K562 (cell line): ENCODE data around the gene PHLDB2. TPM values are rescaled to one million over a fixed set of nuclear protein-coding genes. Genes with fewer than 3 reads are reported as not detected.

Experiments
- ATAC-seq: fragments of 200-7000 bp; cut with Tn5 transposase; 3 replicates; pipeline ENCODE4 v1.9.1; 2020; ENCODE audit warnings: moderate library complexity
- BruUV-seq: library from RNA; stranded (reverse); fragments of 400-500 nt; replicated peaks from 2 replicates; lab custom pipeline; 2021; lab: Mats Ljungman, UMichigan
- CTCF ChIA-PET: fragments of 300-600 bp; formaldehyde crosslinking; extraction: SDS; loops from one replicate; lab custom pipeline; 2021; ENCODE audit warnings: low intra/inter-chr PET ratio; lab: Yijun Ruan, JAX
- POLR2A ChIA-PET: fragments of 300-600, 350-650 bp; sonication (Branson Sonifier 250); formaldehyde crosslinking; extraction: SDS; loops from one replicate; lab custom pipeline; 2021; ENCODE audit warnings: antibody characterized with exemption, inconsistent platforms; lab: Yijun Ruan, JAX
- DNase-seq, 4 experiments: peaks; one replicate each; pipeline versions ENCODE4 v3.0.0 to v3.0.0-alpha.2; 2011 to 2018; ENCODE audit warnings: low spot score in 3 of 4, mixed read lengths in 3 of 4; ENCODE audit errors: extremely low read depth in 1 of 4
- FAIRE-seq: peaks from 2 replicates; lab custom pipeline; 2011; peaks lifted over from hg19 to GRCh38; lab: Jason Lieb, UNC
- H2AFZ ChIP-seq: 2 replicates; pipeline ENCODE4 v1.6.0; 2011; ENCODE audit warnings: low read depth, low read length, control low read depth, inconsistent platforms
- H3K27ac ChIP-seq: fragments of 200-600 bp; 3 replicates; pipeline ENCODE4 v1.8.0; 2011; ENCODE audit warnings: low read depth, mild to moderate bottlenecking, control low read depth, inconsistent platforms, low read length, moderate library complexity, mixed read lengths; ENCODE audit errors: extremely low read depth
- H3K27me3 ChIP-seq, 2 experiments: fragments of 300-600 bp in 1 of 2; 2 replicates in 1 of 2; 3 replicates in 1 of 2; pipeline versions ENCODE4 v1.6.0 to v1.8.0; 2011; ENCODE audit warnings: inconsistent platforms in 2 of 2, low read length in 2 of 2, mild to moderate bottlenecking in 1 of 2, mixed read lengths in 1 of 2, moderate library complexity in 1 of 2; ENCODE audit not compliant: control insufficient read depth in 2 of 2, insufficient read depth in 2 of 2
- H3K36me3 ChIP-seq: fragments of 300-600 bp; 3 replicates; pipeline ENCODE4 v1.8.0; 2011; ENCODE audit warnings: mild to moderate bottlenecking, low read length, inconsistent platforms; ENCODE audit not compliant: control insufficient read depth, insufficient read depth
- H3K4me1 ChIP-seq, 2 experiments: fragments of 200-600 bp in 1 of 2; replicated peaks in 1 of 2; 2 replicates in 1 of 2; 3 replicates in 1 of 2; pipeline versions ENCODE4 v1.5.1 to v1.8.0; 2011; ENCODE audit warnings: inconsistent platforms in 2 of 2, low read length in 2 of 2, mild to moderate bottlenecking in 1 of 2, mixed read lengths in 1 of 2, moderate library complexity in 1 of 2; ENCODE audit not compliant: control insufficient read depth in 2 of 2, insufficient read depth in 2 of 2
- H3K4me2 ChIP-seq: 2 replicates; pipeline ENCODE4 v1.6.1; 2011; ENCODE audit warnings: low read length, control low read depth, inconsistent platforms, mixed read lengths; ENCODE audit not compliant: insufficient read depth
- H3K4me3 ChIP-seq: fragments of 200-600 bp; sonication (generic), shearing (Covaris generic); 2 replicates; pipeline ENCODE4 v1.5.1; 2016; ENCODE audit warnings: control low read depth, inconsistent platforms
- H3K79me2 ChIP-seq: fragments of 200-600 bp; 3 replicates; pipeline ENCODE4 v1.8.0; 2011; ENCODE audit warnings: low read length, inconsistent platforms; ENCODE audit not compliant: control insufficient read depth, insufficient read depth
- H3K9ac ChIP-seq, 2 experiments: 2 replicates each; pipeline versions ENCODE4 v1.6.0 to v1.6.1; 2011; ENCODE audit warnings: low read depth in 2 of 2, low read length in 2 of 2, control low read depth in 1 of 2, inconsistent platforms in 1 of 2, mild to moderate bottlenecking in 1 of 2, mixed read lengths in 1 of 2; ENCODE audit not compliant: insufficient read depth in 1 of 2
- H3K9me1 ChIP-seq: one replicate; pipeline ENCODE4 v1.6.0; 2011; ENCODE audit warnings: inconsistent platforms, mild to moderate bottlenecking, low read length, moderate library complexity; ENCODE audit not compliant: control insufficient read depth, insufficient read depth
- H3K9me3 ChIP-seq: replicated peaks from 2 replicates; pipeline ENCODE4 v1.5.1; 2011; ENCODE audit warnings: low read depth, low read length, inconsistent platforms; ENCODE audit not compliant: control insufficient read depth, insufficient read depth
- H4K20me1 ChIP-seq: replicated peaks from 2 replicates; pipeline ENCODE4 v1.6.1; 2011; ENCODE audit warnings: low read length, inconsistent platforms, mixed read lengths; ENCODE audit not compliant: control insufficient read depth, insufficient read depth
- CBFA2T2 ChIP-seq: fragments of 450-650 bp; conservative IDR thresholded peaks from 2 replicates; pipeline ENCODE4 v1.6.1; 2017; ENCODE audit warnings: mild to moderate bottlenecking
- CBX5 ChIP-seq: IDR thresholded peaks from 2 replicates; pipeline ENCODE4 v1.6.1; 2014; ENCODE audit warnings: low read depth, borderline replicate concordance
- HNRNPH1 ChIP-seq: fragments of 200-400 bp; formaldehyde crosslinking; optimal IDR thresholded peaks from 2 replicates; pipeline ENCODE3; 2017; ENCODE audit warnings: low read depth, mild to moderate bottlenecking, low read length, moderate library complexity
- PHB2 ChIP-seq: fragments of 450-650 bp; IDR thresholded peaks from 2 replicates; pipeline ENCODE4 v1.6.1; 2017; ENCODE audit warnings: low read depth
- PHF8 ChIP-seq: fragments of 200-600 bp; sonication (generic); IDR thresholded peaks from 2 replicates; pipeline ENCODE4 v1.6.1; 2012; ENCODE audit warnings: mixed run types, mild to moderate bottlenecking, inconsistent platforms, low read length, moderate library complexity, borderline replicate concordance
- ZNF584 ChIP-seq: fragments of 200-800 bp; sonication (Bioruptor generic); IDR thresholded peaks from 2 replicates; pipeline ENCODE4 v1.6.1; 2016; ENCODE audit warnings: low read depth, mild to moderate bottlenecking, missing genetic modification characterization, missing compliant biosample characterization
- WGBS: fragments of 100-300 bp; shearing (Covaris generic); methylation state at CpG from one replicate; pipeline ENCODE4 v1.1.6; 2016; ENCODE audit warnings: low coverage, mixed read lengths; ENCODE audit not compliant: insufficient coverage; ENCODE audit errors: missing lambda C conversion rate; 5-methylcytosine and 5-hydroxymethylcytosine counted together
- in situ Hi-C: fragments of 300-500 bp; cut with MboI; formaldehyde crosslinking; loops from 4 replicates; pipeline ENCODE4 v1.15.0; 2018; ENCODE audit warnings: inconsistent platforms, mixed read lengths
- intact Hi-C: fragments of 100-400 bp; cut with micrococcal nuclease; formaldehyde crosslinking; loops from 2 replicates; pipeline ENCODE4 v1.14.2; 2022
- polyA plus RNA-seq, 8 experiments: library from polyadenylated mRNA; depleted of rRNA in 4 of 8; stranded (reverse) in 5 of 8; unstranded in 3 of 8; fragments of >200 nt; fragmentation: Nextera tagmentation in 2 of 8; fragmentation: Illumina TruSeq in 1 of 8; extraction: Ambion mirVana in 2 of 8; extraction: Trizol in 1 of 8; gene quantifications; 2 replicates each; pipeline versions ENCODE4 v1.2.1 to v1.2.3, GENCODE V29; 2011 to 2014; ENCODE audit warnings: inconsistent platforms in 1 of 8, missing spikeins in 1 of 8
- total RNA-seq, 7 experiments: library from RNA; depleted of rRNA in 6 of 7; stranded (reverse); fragments of >200 nt in 6 of 7; fragmentation: Illumina TruSeq in 2 of 7; extraction: Trizol in 2 of 7; gene quantifications; 2 replicates each; pipeline versions ENCODE4 v1.2.1 to v1.2.3, GENCODE V29; 2011 to 2021; ENCODE audit warnings: low replicate concordance in 1 of 7
- TF ChIP-seq, protein P1 (sequence below): sonication (generic); formaldehyde crosslinking; IDR thresholded peaks from 2 replicates; pipeline ENCODE4 v1.8.1; 2023; ENCODE audit warnings: mild to moderate bottlenecking, missing genetic modification reagents
- TF ChIP-seq, protein P2 (sequence below): fragments of 250-450 bp; sonication (Bioruptor Pico); IDR thresholded peaks from 2 replicates; pipeline ENCODE4 v1.4.0; 2020
- TF ChIP-seq, protein P3 (sequence below), 3 experiments: fragments of 200-800 bp in 1 of 3; fragments of 250-450 bp in 1 of 3; fragments of 450-650 bp in 1 of 3; sonication (Bioruptor Pico) in 1 of 3; sonication (Bioruptor generic) in 1 of 3; formaldehyde crosslinking in 1 of 3; IDR thresholded peaks; 2 replicates each; pipeline versions ENCODE4 v1.6.1 to v1.8.0; 2016 to 2022; ENCODE audit warnings: mild to moderate bottlenecking in 2 of 3, missing genetic modification characterization in 2 of 3, missing compliant biosample characterization in 1 of 3, moderate library complexity in 1 of 3
- TF ChIP-seq, protein P4 (sequence below), 2 experiments: fragments of 150-350 bp in 1 of 2; IDR thresholded peaks; 2 replicates each; pipeline ENCODE4 v1.6.1; 2012 to 2016; ENCODE audit warnings: low read depth in 2 of 2, low read length in 2 of 2, mild to moderate bottlenecking in 1 of 2, moderate library complexity in 1 of 2

PHLDB2 gene
- total and polyA plus RNA-seq, 9 of the 15 experiments (the other 6 are each of a cell fraction or from before 2014, with no cell fraction given) = 0.04 TPM; not detected in 8

DNA sequence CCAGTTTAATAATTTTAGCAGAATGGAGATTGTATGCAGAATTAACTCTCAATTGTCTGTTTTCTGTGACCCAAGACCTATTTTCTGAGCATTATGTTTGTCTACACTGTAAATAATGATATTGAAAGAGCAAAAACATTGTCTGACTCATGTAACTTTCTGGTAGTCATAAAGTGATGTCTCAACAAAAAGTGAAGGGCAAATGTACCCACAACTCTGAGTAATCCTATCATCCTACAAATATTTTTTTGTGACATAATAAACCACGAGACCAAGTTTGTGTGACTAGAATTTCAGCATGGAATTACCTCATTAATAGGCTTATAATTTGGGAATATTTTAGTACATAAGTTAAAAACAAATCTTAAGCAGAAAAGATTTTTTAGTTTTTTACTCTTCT, 104.4 kb downstream of the PHLDB2 start:
- Histone ChIP-seq H3K4me3 (no peak overlapping the region), H3K36me3 (no peaks in the 10 kb centered on the region), H3K9ac (no peak overlapping the region), H3K4me1 (no peaks in the 10 kb centered on the region), H3K9me1 (no peaks in the 10 kb centered on the region), H3K27me3 (no peaks in the 10 kb centered on the region), H3K27ac (no peak overlapping the region), H2AFZ (no peak overlapping the region), H4K20me1 (no peaks in the 10 kb centered on the region), H3K4me2 (no peak overlapping the region), H3K9me3 (no peaks in the 10 kb centered on the region), H3K79me2 (no peaks in the 10 kb centered on the region)
- no peak for FAIRE-seq
- no peak for ATAC-seq
- POLR2A ChIA-PET = no interaction called here
- BruUV-seq = no TSS peak
- CTCF ChIA-PET = no interaction called here
- 0% methylated on average over 1 of the region's 1 CpG for WGBS
- intact Hi-C loops = no loop called here
- in situ Hi-C loops = loop anchor here (5.0 kb wide), 1 partner anchor 251 kb away; no protein-coding TSS in a partner anchor
- no peak for DNase-seq
- TF ChIP-seq, protein P1, sequence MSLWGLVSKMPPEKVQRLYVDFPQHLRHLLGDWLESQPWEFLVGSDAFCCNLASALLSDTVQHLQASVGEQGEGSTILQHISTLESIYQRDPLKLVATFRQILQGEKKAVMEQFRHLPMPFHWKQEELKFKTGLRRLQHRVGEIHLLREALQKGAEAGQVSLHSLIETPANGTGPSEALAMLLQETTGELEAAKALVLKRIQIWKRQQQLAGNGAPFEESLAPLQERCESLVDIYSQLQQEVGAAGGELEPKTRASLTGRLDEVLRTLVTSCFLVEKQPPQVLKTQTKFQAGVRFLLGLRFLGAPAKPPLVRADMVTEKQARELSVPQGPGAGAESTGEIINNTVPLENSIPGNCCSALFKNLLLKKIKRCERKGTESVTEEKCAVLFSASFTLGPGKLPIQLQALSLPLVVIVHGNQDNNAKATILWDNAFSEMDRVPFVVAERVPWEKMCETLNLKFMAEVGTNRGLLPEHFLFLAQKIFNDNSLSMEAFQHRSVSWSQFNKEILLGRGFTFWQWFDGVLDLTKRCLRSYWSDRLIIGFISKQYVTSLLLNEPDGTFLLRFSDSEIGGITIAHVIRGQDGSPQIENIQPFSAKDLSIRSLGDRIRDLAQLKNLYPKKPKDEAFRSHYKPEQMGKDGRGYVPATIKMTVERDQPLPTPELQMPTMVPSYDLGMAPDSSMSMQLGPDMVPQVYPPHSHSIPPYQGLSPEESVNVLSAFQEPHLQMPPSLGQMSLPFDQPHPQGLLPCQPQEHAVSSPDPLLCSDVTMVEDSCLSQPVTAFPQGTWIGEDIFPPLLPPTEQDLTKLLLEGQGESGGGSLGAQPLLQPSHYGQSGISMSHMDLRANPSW (CRISPR knock-in tag) = no peak
- TF ChIP-seq, protein P2, sequence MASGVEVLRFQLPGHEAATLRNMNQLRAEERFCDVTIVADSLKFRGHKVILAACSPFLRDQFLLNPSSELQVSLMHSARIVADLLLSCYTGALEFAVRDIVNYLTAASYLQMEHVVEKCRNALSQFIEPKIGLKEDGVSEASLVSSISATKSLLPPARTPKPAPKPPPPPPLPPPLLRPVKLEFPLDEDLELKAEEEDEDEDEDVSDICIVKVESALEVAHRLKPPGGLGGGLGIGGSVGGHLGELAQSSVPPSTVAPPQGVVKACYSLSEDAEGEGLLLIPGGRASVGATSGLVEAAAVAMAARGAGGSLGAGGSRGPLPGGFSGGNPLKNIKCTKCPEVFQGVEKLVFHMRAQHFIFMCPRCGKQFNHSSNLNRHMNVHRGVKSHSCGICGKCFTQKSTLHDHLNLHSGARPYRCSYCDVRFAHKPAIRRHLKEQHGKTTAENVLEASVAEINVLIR (CRISPR knock-in tag) = no peak
- no peak for TF ChIP-seq CBX5
- TF ChIP-seq, protein P3, sequence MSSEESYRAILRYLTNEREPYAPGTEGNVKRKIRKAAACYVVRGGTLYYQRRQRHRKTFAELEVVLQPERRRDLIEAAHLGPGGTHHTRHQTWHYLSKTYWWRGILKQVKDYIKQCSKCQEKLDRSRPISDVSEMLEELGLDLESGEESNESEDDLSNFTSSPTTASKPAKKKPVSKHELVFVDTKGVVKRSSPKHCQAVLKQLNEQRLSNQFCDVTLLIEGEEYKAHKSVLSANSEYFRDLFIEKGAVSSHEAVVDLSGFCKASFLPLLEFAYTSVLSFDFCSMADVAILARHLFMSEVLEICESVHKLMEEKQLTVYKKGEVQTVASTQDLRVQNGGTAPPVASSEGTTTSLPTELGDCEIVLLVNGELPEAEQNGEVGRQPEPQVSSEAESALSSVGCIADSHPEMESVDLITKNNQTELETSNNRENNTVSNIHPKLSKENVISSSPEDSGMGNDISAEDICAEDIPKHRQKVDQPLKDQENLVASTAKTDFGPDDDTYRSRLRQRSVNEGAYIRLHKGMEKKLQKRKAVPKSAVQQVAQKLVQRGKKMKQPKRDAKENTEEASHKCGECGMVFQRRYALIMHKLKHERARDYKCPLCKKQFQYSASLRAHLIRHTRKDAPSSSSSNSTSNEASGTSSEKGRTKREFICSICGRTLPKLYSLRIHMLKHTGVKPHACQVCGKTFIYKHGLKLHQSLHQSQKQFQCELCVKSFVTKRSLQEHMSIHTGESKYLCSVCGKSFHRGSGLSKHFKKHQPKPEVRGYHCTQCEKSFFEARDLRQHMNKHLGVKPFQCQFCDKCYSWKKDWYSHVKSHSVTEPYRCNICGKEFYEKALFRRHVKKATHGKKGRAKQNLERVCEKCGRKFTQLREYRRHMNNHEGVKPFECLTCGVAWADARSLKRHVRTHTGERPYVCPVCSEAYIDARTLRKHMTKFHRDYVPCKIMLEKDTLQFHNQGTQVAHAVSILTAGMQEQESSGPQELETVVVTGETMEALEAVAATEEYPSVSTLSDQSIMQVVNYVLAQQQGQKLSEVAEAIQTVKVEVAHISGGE (CRISPR knock-in tag; IDR thresholded peaks at IDR 0.05) = no peak
- no peak for TF ChIP-seq HNRNPH1
- TF ChIP-seq CBFA2T2 = no peak
- TF ChIP-seq, protein P4, sequence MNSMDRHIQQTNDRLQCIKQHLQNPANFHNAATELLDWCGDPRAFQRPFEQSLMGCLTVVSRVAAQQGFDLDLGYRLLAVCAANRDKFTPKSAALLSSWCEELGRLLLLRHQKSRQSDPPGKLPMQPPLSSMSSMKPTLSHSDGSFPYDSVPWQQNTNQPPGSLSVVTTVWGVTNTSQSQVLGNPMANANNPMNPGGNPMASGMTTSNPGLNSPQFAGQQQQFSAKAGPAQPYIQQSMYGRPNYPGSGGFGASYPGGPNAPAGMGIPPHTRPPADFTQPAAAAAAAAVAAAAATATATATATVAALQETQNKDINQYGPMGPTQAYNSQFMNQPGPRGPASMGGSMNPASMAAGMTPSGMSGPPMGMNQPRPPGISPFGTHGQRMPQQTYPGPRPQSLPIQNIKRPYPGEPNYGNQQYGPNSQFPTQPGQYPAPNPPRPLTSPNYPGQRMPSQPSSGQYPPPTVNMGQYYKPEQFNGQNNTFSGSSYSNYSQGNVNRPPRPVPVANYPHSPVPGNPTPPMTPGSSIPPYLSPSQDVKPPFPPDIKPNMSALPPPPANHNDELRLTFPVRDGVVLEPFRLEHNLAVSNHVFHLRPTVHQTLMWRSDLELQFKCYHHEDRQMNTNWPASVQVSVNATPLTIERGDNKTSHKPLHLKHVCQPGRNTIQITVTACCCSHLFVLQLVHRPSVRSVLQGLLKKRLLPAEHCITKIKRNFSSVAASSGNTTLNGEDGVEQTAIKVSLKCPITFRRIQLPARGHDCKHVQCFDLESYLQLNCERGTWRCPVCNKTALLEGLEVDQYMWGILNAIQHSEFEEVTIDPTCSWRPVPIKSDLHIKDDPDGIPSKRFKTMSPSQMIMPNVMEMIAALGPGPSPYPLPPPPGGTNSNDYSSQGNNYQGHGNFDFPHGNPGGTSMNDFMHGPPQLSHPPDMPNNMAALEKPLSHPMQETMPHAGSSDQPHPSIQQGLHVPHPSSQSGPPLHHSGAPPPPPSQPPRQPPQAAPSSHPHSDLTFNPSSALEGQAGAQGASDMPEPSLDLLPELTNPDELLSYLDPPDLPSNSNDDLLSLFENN (IDR thresholded peaks at IDR 0.05; ENCODE audit: low read depth in 2 of 2, low read length in 2 of 2) = no peak
- TF ChIP-seq PHF8 = no peak
- TF ChIP-seq PHB2 = no peak
- TF ChIP-seq ZNF584 = no peak
